ENCODE results near the gene CAMP.
"Not testable (repeated sequence)": the region's sequence is repeated elsewhere in the genome, so short reads cannot be mapped to it uniquely, and the experiment has no call there.

The CAMP gene

GRCh38 chr3:48256557-48256956, 33.3 kb downstream of the CAMP start:
- no peak for DNase-seq (ENCODE audit: low read depth in 3 of 3)

GRCh38 chr3:48258530-48258929, 35.2 kb downstream of the CAMP start:
- no peak for DNase-seq (ENCODE audit: low read depth in 3 of 3)

- DNase-seq (ENCODE audit: low read depth in 3 of 3), result no peak
Observed at GRCh38 chr3:48267782-48268181, 44.5 kb downstream of the CAMP start.

GRCh38 chr3:48268381-48268935, 45.2 kb downstream of the CAMP start:
- DNase-seq (ENCODE audit: low read depth in 3 of 3), result peak; percentile 72 to 91 (median 78)

GRCh38 chr3:48268936-48269561, 45.8 kb downstream of the CAMP start:
- peak; percentile 44 to 68 (median 53) for DNase-seq (ENCODE audit: low read depth in 3 of 3)

GRCh38 chr3:48269592-48269991, 46.3 kb downstream of the CAMP start:
- no peak for DNase-seq (ENCODE audit: low read depth in 3 of 3)

GRCh38 chr3:48270306-48270705, 47.0 kb downstream of the CAMP start:
- DNase-seq (ENCODE audit: low read depth in 3 of 3), result no peak

GRCh38 chr3:48271223-48271622, 47.9 kb downstream of the CAMP start:
- not testable (repeated sequence) for DNase-seq (ENCODE audit: low read depth in 3 of 3)

- DNase-seq (ENCODE audit: low read depth in 3 of 3), result no peak
Observed at GRCh38 chr3:48271763-48272498, 48.6 kb downstream of the CAMP start.

- peak; percentile 20 to 38 (median 29) for DNase-seq (ENCODE audit: low read depth in 3 of 3)
Observed at GRCh38 chr3:48273594-48274211, 50.4 kb downstream of the CAMP start.

GRCh38 chr3:48274452-48274851, 51.2 kb downstream of the CAMP start:
- DNase-seq (ENCODE audit: low read depth in 3 of 3), result no peak
